GM23248 (cell line): ENCODE measurements around the gene ARHGAP26.

Experiments used
- EZH2 ChIP-seq: fragments of 200-600 bp; sonication (generic); IDR thresholded peaks from 2 replicates; pipeline ENCODE4 v1.6.1; 2018; ENCODE audit warnings: antibody characterized with exemption, mild to moderate bottlenecking; ENCODE audit not compliant: insufficient read depth, poor library complexity, severe bottlenecking
- EZH2phosphoT487 ChIP-seq: fragments of 200-600 bp; sonication (generic); IDR thresholded peaks from 2 replicates; pipeline ENCODE4 v1.6.1; 2018; ENCODE audit warnings: antibody characterized with exemption, moderate library complexity, mild to moderate bottlenecking, low read depth; ENCODE audit not compliant: insufficient read depth

- TF ChIP-seq EZH2, result no peak
- no peak for TF ChIP-seq EZH2phosphoT487
These were observed 422.2 kb downstream of the ARHGAP26 start for GRCh38 chr5:143192191-143192900.
